Spleen (tissue), 11 donors: Measurements from ENCODE around the gene SPON1. TPM values are rescaled to one million over a fixed set of nuclear protein-coding genes. Genes with fewer than 3 reads are reported as not detected.
"Not testable (repeated sequence)": the region's sequence is repeated elsewhere in the genome, so short reads cannot be mapped to it uniquely, and the experiment has no call there.

ENCODE experiments used
- DNase-seq: peaks from one replicate; pipeline ENCODE4 v3.0.0-alpha.2; 2020
- H3K27ac ChIP-seq, 8 donors: fragments of 200-600 bp; sonication (generic) in 7 of 8; 1 replicate in 4 of 8; 2 replicates in 4 of 8; pipeline versions ENCODE4 v1.5.0 to v1.8.0; 2016 to 2021; ENCODE audit warnings: inconsistent platforms in 4 of 8, mild to moderate bottlenecking in 4 of 8, moderate library complexity in 1 of 8
- H3K27me3 ChIP-seq, 7 donors: fragments of 200-600 bp; sonication (generic) in 6 of 7; replicated peaks in 1 of 7; 1 replicate in 4 of 7; 2 replicates in 3 of 7; pipeline versions ENCODE4 v1.5.0 to v1.8.0; 2016 to 2021; ENCODE audit warnings: inconsistent platforms in 3 of 7, mild to moderate bottlenecking in 1 of 7
- H3K36me3 ChIP-seq, 6 donors: fragments of 200-600 bp; sonication (generic) in 5 of 6; 1 replicate in 4 of 6; 2 replicates in 2 of 6; pipeline versions ENCODE4 v1.5.0 to v1.8.0; 2016 to 2021; ENCODE audit warnings: inconsistent platforms in 2 of 6
- H3K4me1 ChIP-seq, 6 donors: fragments of 200-600 bp; sonication (generic) in 5 of 6; 1 replicate in 3 of 6; 2 replicates in 3 of 6; pipeline versions ENCODE4 v1.5.0 to v1.8.0; 2016 to 2021; ENCODE audit warnings: inconsistent platforms in 3 of 6
- H3K4me3 ChIP-seq, 8 donors: fragments of 200-600 bp; sonication (generic) in 7 of 8; 1 replicate in 4 of 8; 2 replicates in 4 of 8; pipeline versions ENCODE4 v1.5.0 to v1.8.0; 2016 to 2021; ENCODE audit warnings: inconsistent platforms in 4 of 8, mild to moderate bottlenecking in 4 of 8, moderate library complexity in 2 of 8
- H3K9me3 ChIP-seq, 8 donors: fragments of 200-600 bp; sonication (generic) in 7 of 8; 1 replicate in 4 of 8; 2 replicates in 4 of 8; pipeline versions ENCODE4 v1.5.0 to v1.8.0; 2016 to 2021; ENCODE audit warnings: inconsistent platforms in 4 of 8
- POLR2A ChIP-seq, 3 donors: fragments of 450-650 bp; IDR thresholded peaks; one replicate each; pipeline ENCODE4 v1.5.1; 2017; ENCODE audit warnings: antibody characterized with exemption in 3 of 3, mild to moderate bottlenecking in 1 of 3
- POLR2AphosphoS5 ChIP-seq, 3 donors: sonication (generic); formaldehyde crosslinking; IDR thresholded peaks; one replicate each; pipeline ENCODE4 v1.5.1; 2017; ENCODE audit warnings: antibody characterized with exemption in 3 of 3
- WGBS, 5 donors: extraction: QIAGEN DNeasy Blood & Tissue Kit in 3 of 5; methylation state at CpG; one replicate each; pipeline versions ENCODE4 v1.1.5 to v1.1.7; 2013 to 2018; 5-methylcytosine and 5-hydroxymethylcytosine counted together
- intact Hi-C: fragments of 100-400 bp; cut with DNase I; formaldehyde crosslinking; loops from one replicate; pipeline ENCODE4 v1.15.0; 2023; ENCODE audit warnings: low total_unique reads
- polyA plus RNA-seq, 3 donors: library from polyadenylated mRNA; stranded (reverse); fragments of 200-250 nt; gene quantifications; one replicate each; pipeline ENCODE4 v1.2.1, GENCODE V29; 2013
- total RNA-seq, 7 donors: library from RNA; depleted of rRNA in 3 of 7; stranded (reverse); fragments of >200 nt in 3 of 7; fragmentation: NEBNext Ultra II Directional in 4 of 7; extraction: Animal tissue kit (Norgen Biotek cat#: 25700) in 4 of 7; gene quantifications; one replicate each; pipeline versions ENCODE4 v1.1.0 to v1.2.1, GENCODE V29; 2016 to 2021
- TF ChIP-seq, protein P1 (sequence below), 11 experiments: fragments of 200-600 bp in 7 of 11; fragments of 450-650 bp in 4 of 11; sonication (generic) in 4 of 11; IDR thresholded peaks in 8 of 11; conservative IDR thresholded peaks in 3 of 11; 1 replicate in 7 of 11; 2 replicates in 4 of 11; pipeline versions ENCODE4 v1.4.0 to v1.8.0; 2016 to 2021; ENCODE audit warnings: antibody characterized with exemption in 11 of 11, inconsistent platforms in 4 of 11, mild to moderate bottlenecking in 1 of 11
- donor health status: healthy with polysubstance abuse.
- donor health status: DM: no; HTN: no; CAD: no; lungs with moderate emphysema.
- donor health status: DM: no; HTN: no; CAD: no.
- donor health status: Bipolar disorder and iron deficiency.
- donor health status: healthy.
- donor health status: DM: no; HTN: no; CAD: no.
- donor health status: DM: yes; HTN: yes; CAD: no.

SPON1 gene
- total and polyA plus RNA-seq, 10 donors, result 0.72 to 99.2 (median 10.1) TPM

- H3K27ac ChIP-seq, result no peak overlapping the region
- intact Hi-C loops, result no loop called here
- WGBS, 5 donors, result 86 to 96% (median 88%) methylated on average over 4 of the region's 4 CpGs
- peaks cover 0 to 6% (median 2%) of the 10 kb centered on the region in 8 donors for H3K9me3 ChIP-seq
- DNase-seq, result no peak
- H3K4me1 ChIP-seq, result peaks cover 0 to 14% (median 3%) of the 10 kb centered on the region in 6 donors
- H3K4me3 ChIP-seq, result no peak overlapping the region
- no peaks in the 10 kb centered on the region for H3K27me3 ChIP-seq
- TF ChIP-seq, protein P1, sequence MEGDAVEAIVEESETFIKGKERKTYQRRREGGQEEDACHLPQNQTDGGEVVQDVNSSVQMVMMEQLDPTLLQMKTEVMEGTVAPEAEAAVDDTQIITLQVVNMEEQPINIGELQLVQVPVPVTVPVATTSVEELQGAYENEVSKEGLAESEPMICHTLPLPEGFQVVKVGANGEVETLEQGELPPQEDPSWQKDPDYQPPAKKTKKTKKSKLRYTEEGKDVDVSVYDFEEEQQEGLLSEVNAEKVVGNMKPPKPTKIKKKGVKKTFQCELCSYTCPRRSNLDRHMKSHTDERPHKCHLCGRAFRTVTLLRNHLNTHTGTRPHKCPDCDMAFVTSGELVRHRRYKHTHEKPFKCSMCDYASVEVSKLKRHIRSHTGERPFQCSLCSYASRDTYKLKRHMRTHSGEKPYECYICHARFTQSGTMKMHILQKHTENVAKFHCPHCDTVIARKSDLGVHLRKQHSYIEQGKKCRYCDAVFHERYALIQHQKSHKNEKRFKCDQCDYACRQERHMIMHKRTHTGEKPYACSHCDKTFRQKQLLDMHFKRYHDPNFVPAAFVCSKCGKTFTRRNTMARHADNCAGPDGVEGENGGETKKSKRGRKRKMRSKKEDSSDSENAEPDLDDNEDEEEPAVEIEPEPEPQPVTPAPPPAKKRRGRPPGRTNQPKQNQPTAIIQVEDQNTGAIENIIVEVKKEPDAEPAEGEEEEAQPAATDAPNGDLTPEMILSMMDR (IDR thresholded peaks at IDR 0.05 in 8 of 11, conservative IDR thresholded peaks at IDR 0.05 in 3 of 11), result no peak
- TF ChIP-seq POLR2A (IDR thresholded peaks at IDR 0.05) (no peak), POLR2AphosphoS5 (IDR thresholded peaks at IDR 0.05) (no peak)
- no peaks in the 10 kb centered on the region for H3K36me3 ChIP-seq
Observed at GRCh38 chr11:13931356-13931755, 31.2 kb upstream of the SPON1 start.

- H3K36me3 ChIP-seq, H3K27me3 ChIP-seq, intact Hi-C loops, H3K4me3 ChIP-seq, H3K27ac ChIP-seq, DNase-seq, H3K4me1 ChIP-seq: not testable (repeated sequence)
- H3K9me3 ChIP-seq, result peaks cover 0 to 11% (median 2%) of the 10 kb centered on the region in 8 donors
- 88 to 97% (median 92%) methylated on average over 3 to 4 of the region's 4 CpGs for WGBS, 5 donors
Observed at GRCh38 chr11:13937154-13937553, 25.4 kb upstream of the SPON1 start.

DNA sequence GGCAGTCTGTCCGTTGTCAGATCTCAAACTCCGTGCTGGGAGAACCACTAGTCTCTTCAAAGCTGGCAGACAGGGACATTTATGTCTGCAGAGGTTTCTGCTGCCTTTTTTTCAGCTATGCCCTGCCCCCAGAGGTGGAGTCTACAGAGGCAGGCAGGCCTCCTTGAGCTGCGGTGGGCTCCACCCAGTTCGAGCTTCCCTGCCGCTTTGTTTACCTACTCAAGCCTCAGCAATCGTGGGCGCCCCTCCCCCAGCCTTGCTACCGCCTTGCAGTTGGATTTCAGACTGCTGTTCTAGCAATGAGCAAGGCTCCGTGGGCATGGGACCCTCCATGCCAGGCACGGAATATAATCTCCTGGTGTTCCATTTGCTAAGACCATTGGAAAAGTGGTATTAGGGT is 23.7 kb upstream of the SPON1 start:
- intact Hi-C loops, H3K27ac ChIP-seq, H3K4me3 ChIP-seq, H3K27me3 ChIP-seq, H3K4me1 ChIP-seq, H3K36me3 ChIP-seq, DNase-seq: not testable (repeated sequence)
- H3K9me3 ChIP-seq, result peaks cover 0 to 11% (median 2%) of the 10 kb centered on the region in 8 donors
- 82 to 90% (median 84%) methylated on average over 10 of the region's 10 CpGs for WGBS, 5 donors

DNA sequence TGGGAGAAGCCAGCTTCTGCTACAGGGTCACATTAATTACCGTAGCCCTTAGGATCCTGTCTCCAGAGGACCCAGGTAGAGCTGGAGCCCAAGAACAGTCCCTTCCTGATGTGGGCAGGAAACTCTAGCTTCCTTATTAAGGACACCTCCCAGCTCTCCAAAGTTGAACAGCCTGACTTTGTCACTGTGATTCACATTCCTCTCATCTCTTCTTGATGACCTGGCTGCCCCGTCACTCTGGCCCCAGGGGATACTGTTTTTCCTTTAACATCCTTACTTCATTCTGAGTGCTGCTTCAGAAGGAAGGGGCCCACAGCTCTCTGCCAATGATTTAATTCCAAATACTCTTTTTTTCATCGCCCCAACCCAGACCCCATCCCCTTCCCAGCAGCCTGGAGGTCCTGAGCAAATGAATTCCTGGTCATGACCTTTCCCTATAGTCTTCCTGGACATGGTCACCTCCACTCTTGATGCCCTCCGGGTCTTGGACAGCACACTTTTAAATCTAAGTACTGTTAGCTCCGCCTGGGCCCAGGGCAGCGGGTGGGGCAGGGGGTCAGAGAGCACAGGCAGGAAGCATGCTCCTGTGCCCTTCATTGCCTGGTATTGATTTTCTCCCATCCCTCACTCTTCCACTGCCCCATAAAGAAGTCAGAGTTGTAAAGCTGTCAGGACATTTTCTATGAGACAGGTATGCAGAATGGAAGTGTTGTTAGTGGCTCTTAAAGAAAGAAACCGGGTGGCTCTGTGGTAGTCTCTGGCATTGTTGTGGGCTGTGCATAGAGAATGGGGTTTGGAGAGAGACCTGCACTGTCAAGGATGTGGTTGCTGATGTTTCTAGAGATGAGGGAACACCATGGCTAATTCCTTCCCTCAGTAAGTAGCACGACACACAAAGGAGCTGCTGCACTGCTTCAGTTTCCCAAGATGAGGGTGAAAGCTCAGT is 22.3 kb upstream of the SPON1 start:
- intact Hi-C loops, result no loop called here
- TF ChIP-seq POLR2AphosphoS5 (IDR thresholded peaks at IDR 0.05), result no peak
- TF ChIP-seq, protein P1 (IDR thresholded peaks at IDR 0.05 in 8 of 11, conservative IDR thresholded peaks at IDR 0.05 in 3 of 11), result no peak
- TF ChIP-seq POLR2A (IDR thresholded peaks at IDR 0.05), result no peak
- Histone ChIP-seq H3K4me3 (no peak overlapping the region), H3K4me1 (peaks cover 0 to 9% (median 0%) of the 10 kb centered on the region in 6 donors), H3K36me3 (no peaks in the 10 kb centered on the region), H3K27me3 (no peaks in the 10 kb centered on the region), H3K9me3 (peaks cover 0 to 5% (median 0%) of the 10 kb centered on the region in 8 donors), H3K27ac (peak overlapping the region in 1 of 8 donors; percentile 21)
- 65 to 80% (median 77%) methylated on average over 8 of the region's 8 CpGs for whole genome bisulfite sequencing, 5 donors
- DNase-seq, result no peak

- no peak for TF ChIP-seq POLR2A (IDR thresholded peaks at IDR 0.05)
- TF ChIP-seq POLR2AphosphoS5 (IDR thresholded peaks at IDR 0.05), result no peak
- TF ChIP-seq, protein P1 (IDR thresholded peaks at IDR 0.05 in 8 of 11, conservative IDR thresholded peaks at IDR 0.05 in 3 of 11), result no peak
- WGBS, 5 donors, result 69 to 91% (median 86%) methylated on average over 1 of the region's 1 CpG
- Histone ChIP-seq H3K36me3 (no peaks in the 10 kb centered on the region), H3K4me3 (no peak overlapping the region), H3K27ac (no peak overlapping the region), H3K9me3 (peaks cover 0 to 5% (median 0%) of the 10 kb centered on the region in 8 donors), H3K27me3 (no peaks in the 10 kb centered on the region), H3K4me1 (peaks cover 0 to 9% (median 0%) of the 10 kb centered on the region in 6 donors)
- DNase-seq, result no peak
- intact Hi-C loops, result no loop called here
Observed at GRCh38 chr11:13940907-13941256, 21.6 kb upstream of the SPON1 start.
